ENCODE results near the gene OR52K1. TPM values are rescaled to one million over a fixed set of nuclear protein-coding genes. Genes with fewer than 3 reads are reported as not detected.

The OR52K1 gene
- not detected for polyA plus RNA-seq (2013, experiment 1 of 2)
- polyA plus RNA-seq (2013, experiment 2 of 2): not detected

GRCh38 chr11:4482445-4482844 is at the start of gene OR52K1:
Gene OR52K1, plus strand, starts transcription at chr11:4482646. Its CDS starts 6,255 bp downstream, at chr11:4488901.
- Histone ChIP-seq H2BK12ac (ENCODE audit: low read length) (no peak within 1 kb of the TSS), H2BK15ac (ENCODE audit: low read length) (no peak within 1 kb of the TSS), H3K36me3 (replicated peaks in 1 of 2; ENCODE audit: control insufficient read depth in 2 of 2, insufficient read depth in 2 of 2, low read length in 2 of 2) (no peaks in the 10 kb centered on the region), H3K4me1 (ENCODE audit: control insufficient read depth in 2 of 2, insufficient read depth in 1 of 2, low read depth in 1 of 2, low read length in 2 of 2) (peaks cover 0 to 2% of the 10 kb centered on the region in 2 donors), H4K91ac (ENCODE audit: low read depth, low read length, poor library complexity) (no peak within 1 kb of the TSS), H2AFZ (ENCODE audit: low read length) (no peak within 1 kb of the TSS), H3K18ac (ENCODE audit: low read length) (no peak within 1 kb of the TSS), H3K27me3 (ENCODE audit: control insufficient read depth in 3 of 3, insufficient read depth in 3 of 3, low read depth in 1 of 3, low read length in 3 of 3) (peaks cover 0 to 3% (median 0%) of the 10 kb centered on the region in 3 experiments), H3K79me1 (ENCODE audit: low read depth, low read length) (no peaks in the 10 kb centered on the region), H3K9ac (ENCODE audit: low read depth, low read length, poor library complexity) (no peak within 1 kb of the TSS), H3K4ac (ENCODE audit: low read length) (no peak within 1 kb of the TSS), H2BK5ac (ENCODE audit: low read length) (no peak within 1 kb of the TSS), H3K27ac (replicated peaks; ENCODE audit: low read length) (no peak within 1 kb of the TSS), H3K14ac (ENCODE audit: low read length) (no peak within 1 kb of the TSS), H2BK120ac (ENCODE audit: low read depth, low read length) (no peak within 1 kb of the TSS), H2AK5ac (ENCODE audit: low read depth, low read length) (no peak within 1 kb of the TSS), H3K9me3 (replicated peaks in 1 of 2; ENCODE audit: control insufficient read depth in 2 of 2, insufficient read depth in 1 of 2, low read depth in 1 of 2, low read length in 2 of 2) (no peaks in the 10 kb centered on the region), H3K4me3 (ENCODE audit: low read length in 2 of 2) (no peak within 1 kb of the TSS), H3K23ac (ENCODE audit: low read depth, low read length, poor library complexity) (no peak within 1 kb of the TSS), H4K8ac (ENCODE audit: low read depth, low read length) (no peak within 1 kb of the TSS), H3K4me2 (ENCODE audit: insufficient read depth, low read length, poor library complexity, severe bottlenecking) (no peak within 1 kb of the TSS)
- no peak for DNase-seq (ENCODE audit: low spot score)
- WGBS, 2 donors (ENCODE audit: extremely low coverage in 2 of 2, insufficient read length in 2 of 2, insufficient replicate concordance in 1 of 2): no CpG with 5 or more reads among the region's 2 CpGs

GRCh38 chr11:4433856-4434255 is 48.6 kb upstream of the OR52K1 start:
- Histone ChIP-seq H3K27ac (replicated peaks; ENCODE audit: low read length) (no peak overlapping the region), H3K14ac (ENCODE audit: low read length) (no peak overlapping the region), H3K4ac (ENCODE audit: low read length) (no peak overlapping the region), H3K4me2 (ENCODE audit: insufficient read depth, low read length, poor library complexity, severe bottlenecking) (no peak overlapping the region), H2AFZ (ENCODE audit: low read length) (no peak overlapping the region), H3K27me3 (ENCODE audit: control insufficient read depth in 3 of 3, insufficient read depth in 3 of 3, low read depth in 1 of 3, low read length in 3 of 3) (no peaks in the 10 kb centered on the region), H3K23ac (ENCODE audit: low read depth, low read length, poor library complexity) (no peak overlapping the region), H3K9me3 (replicated peaks in 1 of 2; ENCODE audit: control insufficient read depth in 2 of 2, insufficient read depth in 1 of 2, low read depth in 1 of 2, low read length in 2 of 2) (no peaks in the 10 kb centered on the region), H3K4me1 (ENCODE audit: control insufficient read depth in 2 of 2, insufficient read depth in 1 of 2, low read depth in 1 of 2, low read length in 2 of 2) (no peaks in the 10 kb centered on the region), H3K18ac (ENCODE audit: low read length) (no peak overlapping the region), H2BK15ac (ENCODE audit: low read length) (no peak overlapping the region), H2BK120ac (ENCODE audit: low read depth, low read length) (no peak overlapping the region), H2BK5ac (ENCODE audit: low read length) (no peak overlapping the region), H2BK12ac (ENCODE audit: low read length) (no peak overlapping the region), H4K91ac (ENCODE audit: low read depth, low read length, poor library complexity) (no peak overlapping the region), H3K9ac (ENCODE audit: low read depth, low read length, poor library complexity) (no peak overlapping the region), H3K4me3 (ENCODE audit: low read length in 2 of 2) (no peak overlapping the region), H4K8ac (ENCODE audit: low read depth, low read length) (no peak overlapping the region), H3K79me1 (ENCODE audit: low read depth, low read length) (no peaks in the 10 kb centered on the region), H2AK5ac (ENCODE audit: low read depth, low read length) (no peak overlapping the region), H3K36me3 (replicated peaks in 1 of 2; ENCODE audit: control insufficient read depth in 2 of 2, insufficient read depth in 2 of 2, low read length in 2 of 2) (no peaks in the 10 kb centered on the region)
- WGBS, 2 donors (ENCODE audit: extremely low coverage in 2 of 2, insufficient read length in 2 of 2, insufficient replicate concordance in 1 of 2): no CpG with 5 or more reads among the region's 2 CpGs
- DNase-seq (ENCODE audit: low spot score): no peak

- Histone ChIP-seq H3K23ac (ENCODE audit: low read depth, low read length, poor library complexity) (no peak overlapping the region), H2BK120ac (ENCODE audit: low read depth, low read length) (no peak overlapping the region), H3K27ac (replicated peaks; ENCODE audit: low read length) (no peak overlapping the region), H3K4me1 (ENCODE audit: control insufficient read depth in 2 of 2, insufficient read depth in 1 of 2, low read depth in 1 of 2, low read length in 2 of 2) (no peaks in the 10 kb centered on the region), H3K79me1 (ENCODE audit: low read depth, low read length) (no peaks in the 10 kb centered on the region), H3K9me3 (replicated peaks in 1 of 2; ENCODE audit: control insufficient read depth in 2 of 2, insufficient read depth in 1 of 2, low read depth in 1 of 2, low read length in 2 of 2) (no peaks in the 10 kb centered on the region), H3K36me3 (replicated peaks in 1 of 2; ENCODE audit: control insufficient read depth in 2 of 2, insufficient read depth in 2 of 2, low read length in 2 of 2) (no peaks in the 10 kb centered on the region), H2BK15ac (ENCODE audit: low read length) (no peak overlapping the region), H3K18ac (ENCODE audit: low read length) (no peak overlapping the region), H3K4me2 (ENCODE audit: insufficient read depth, low read length, poor library complexity, severe bottlenecking) (no peak overlapping the region), H3K4ac (ENCODE audit: low read length) (no peak overlapping the region), H2BK5ac (ENCODE audit: low read length) (no peak overlapping the region), H2BK12ac (ENCODE audit: low read length) (no peak overlapping the region), H3K14ac (ENCODE audit: low read length) (no peak overlapping the region), H3K27me3 (ENCODE audit: control insufficient read depth in 3 of 3, insufficient read depth in 3 of 3, low read depth in 1 of 3, low read length in 3 of 3) (no peaks in the 10 kb centered on the region), H2AK5ac (ENCODE audit: low read depth, low read length) (no peak overlapping the region), H3K9ac (ENCODE audit: low read depth, low read length, poor library complexity) (no peak overlapping the region), H4K8ac (ENCODE audit: low read depth, low read length) (no peak overlapping the region), H3K4me3 (ENCODE audit: low read length in 2 of 2) (no peak overlapping the region), H4K91ac (ENCODE audit: low read depth, low read length, poor library complexity) (no peak overlapping the region), H2AFZ (ENCODE audit: low read length) (no peak overlapping the region)
- no CpG with 5 or more reads among the region's 1 CpG for WGBS, 2 donors (ENCODE audit: extremely low coverage in 2 of 2, insufficient read length in 2 of 2, insufficient replicate concordance in 1 of 2)
- DNase-seq (ENCODE audit: low spot score): no peak
Observed at GRCh38 chr11:4436411-4436810, 46.0 kb upstream of the OR52K1 start.

GRCh38 chr11:4441515-4441914 is 40.9 kb upstream of the OR52K1 start:
- Histone ChIP-seq H3K4me3 (ENCODE audit: low read length in 2 of 2) (no peak overlapping the region), H3K27ac (replicated peaks; ENCODE audit: low read length) (no peak overlapping the region), H3K27me3 (ENCODE audit: control insufficient read depth in 3 of 3, insufficient read depth in 3 of 3, low read depth in 1 of 3, low read length in 3 of 3) (no peaks in the 10 kb centered on the region), H3K23ac (ENCODE audit: low read depth, low read length, poor library complexity) (no peak overlapping the region), H3K36me3 (replicated peaks in 1 of 2; ENCODE audit: control insufficient read depth in 2 of 2, insufficient read depth in 2 of 2, low read length in 2 of 2) (no peaks in the 10 kb centered on the region), H4K91ac (ENCODE audit: low read depth, low read length, poor library complexity) (no peak overlapping the region), H2BK12ac (ENCODE audit: low read length) (no peak overlapping the region), H3K79me1 (ENCODE audit: low read depth, low read length) (no peaks in the 10 kb centered on the region), H3K4ac (ENCODE audit: low read length) (no peak overlapping the region), H3K14ac (ENCODE audit: low read length) (no peak overlapping the region), H3K9me3 (replicated peaks in 1 of 2; ENCODE audit: control insufficient read depth in 2 of 2, insufficient read depth in 1 of 2, low read depth in 1 of 2, low read length in 2 of 2) (no peaks in the 10 kb centered on the region), H2AK5ac (ENCODE audit: low read depth, low read length) (no peak overlapping the region), H2AFZ (ENCODE audit: low read length) (no peak overlapping the region), H3K18ac (ENCODE audit: low read length) (no peak overlapping the region), H3K9ac (ENCODE audit: low read depth, low read length, poor library complexity) (no peak overlapping the region), H3K4me1 (ENCODE audit: control insufficient read depth in 2 of 2, insufficient read depth in 1 of 2, low read depth in 1 of 2, low read length in 2 of 2) (peaks cover 0 to 3% of the 10 kb centered on the region in 2 donors), H2BK120ac (ENCODE audit: low read depth, low read length) (no peak overlapping the region), H3K4me2 (ENCODE audit: insufficient read depth, low read length, poor library complexity, severe bottlenecking) (no peak overlapping the region), H2BK15ac (ENCODE audit: low read length) (no peak overlapping the region), H2BK5ac (ENCODE audit: low read length) (no peak overlapping the region), H4K8ac (ENCODE audit: low read depth, low read length) (no peak overlapping the region)
- no peak for DNase-seq (ENCODE audit: low spot score)
- WGBS, 2 donors (ENCODE audit: extremely low coverage in 2 of 2, insufficient read length in 2 of 2, insufficient replicate concordance in 1 of 2): no CpG with 5 or more reads among the region's 3 CpGs

Data from neuronal stem cell (in vitro differentiated cells).